Measurements from ENCODE around the gene LRRC8B.

DNA sequence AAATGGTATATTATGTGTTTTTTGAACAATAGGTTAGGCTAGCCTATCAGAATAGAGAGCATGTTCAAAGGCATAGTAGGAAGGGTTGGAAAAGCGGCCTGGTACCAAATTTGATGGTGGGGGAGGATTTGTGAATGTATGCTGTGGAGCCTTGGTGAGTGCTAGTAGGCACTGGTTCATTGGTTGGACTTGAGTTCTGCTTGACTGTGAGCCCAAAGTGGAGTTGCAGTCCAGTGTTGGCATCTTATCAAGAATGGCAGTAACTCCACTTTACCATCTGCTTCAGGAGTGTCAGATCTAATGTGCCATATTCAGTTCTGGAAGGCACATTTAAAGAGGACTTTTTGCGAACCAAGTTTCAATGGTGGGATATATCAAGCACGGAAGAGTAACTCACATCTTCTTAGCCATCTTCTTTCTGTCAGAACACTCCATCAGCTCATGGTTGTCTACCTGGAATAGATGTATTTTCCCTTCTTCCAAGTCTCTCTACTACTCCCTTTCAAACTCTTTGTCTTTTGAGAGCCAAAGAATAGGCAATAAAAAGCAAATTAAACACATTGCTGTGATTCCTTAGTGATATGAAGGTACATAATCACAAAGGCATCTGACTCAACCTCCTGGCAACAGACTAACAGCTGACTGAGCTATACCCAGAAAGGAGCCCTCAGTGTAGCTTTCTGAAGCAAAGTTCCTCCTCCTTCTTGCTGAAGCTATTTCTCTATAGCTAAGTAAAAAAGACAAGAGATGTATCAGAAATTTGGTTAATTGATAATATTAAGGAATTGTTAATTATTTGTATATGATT lies 21.7 kb downstream of the LRRC8B start:
- no peak for TF ChIP-seq CTCF (CRISPR knock-in tag; IDR thresholded peaks at IDR 0.05)
- TF ChIP-seq ZZZ3 (CRISPR knock-in tag; IDR thresholded peaks at IDR 0.05; ENCODE audit: borderline replicate concordance) = no peak
- TF ChIP-seq POLR2AphosphoS5 (IDR thresholded peaks at IDR 0.05; ENCODE audit: low read depth, low read length) = no peak
- TF ChIP-seq, protein P1, sequence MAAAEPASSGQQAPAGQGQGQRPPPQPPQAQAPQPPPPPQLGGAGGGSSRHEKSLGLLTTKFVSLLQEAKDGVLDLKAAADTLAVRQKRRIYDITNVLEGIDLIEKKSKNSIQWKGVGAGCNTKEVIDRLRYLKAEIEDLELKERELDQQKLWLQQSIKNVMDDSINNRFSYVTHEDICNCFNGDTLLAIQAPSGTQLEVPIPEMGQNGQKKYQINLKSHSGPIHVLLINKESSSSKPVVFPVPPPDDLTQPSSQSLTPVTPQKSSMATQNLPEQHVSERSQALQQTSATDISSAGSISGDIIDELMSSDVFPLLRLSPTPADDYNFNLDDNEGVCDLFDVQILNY (CRISPR knock-in tag; conservative IDR thresholded peaks at IDR 0.05) = no peak
- TF ChIP-seq POLR2A (IDR thresholded peaks at IDR 0.05; ENCODE audit: insufficient read depth in 1 of 2, low read depth in 2 of 2, low read length in 2 of 2) = no peak
- TF ChIP-seq MAX (IDR thresholded peaks at IDR 0.05) = no peak
- TF ChIP-seq NR3C1 (CRISPR knock-in tag; IDR thresholded peaks at IDR 0.05) = no peak
- no peak for TF ChIP-seq SOX13 (IDR thresholded peaks at IDR 0.05)
- TF ChIP-seq SOX13 (CRISPR knock-in tag; conservative IDR thresholded peaks at IDR 0.05 in 1 of 2, IDR thresholded peaks at IDR 0.05 in 1 of 2) = no peak
- TF ChIP-seq, protein P2, sequence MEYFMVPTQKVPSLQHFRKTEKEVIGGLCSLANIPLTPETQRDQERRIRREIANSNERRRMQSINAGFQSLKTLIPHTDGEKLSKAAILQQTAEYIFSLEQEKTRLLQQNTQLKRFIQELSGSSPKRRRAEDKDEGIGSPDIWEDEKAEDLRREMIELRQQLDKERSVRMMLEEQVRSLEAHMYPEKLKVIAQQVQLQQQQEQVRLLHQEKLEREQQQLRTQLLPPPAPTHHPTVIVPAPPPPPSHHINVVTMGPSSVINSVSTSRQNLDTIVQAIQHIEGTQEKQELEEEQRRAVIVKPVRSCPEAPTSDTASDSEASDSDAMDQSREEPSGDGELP (IDR thresholded peaks at IDR 0.05; ENCODE audit: borderline replicate concordance, low read depth) = no peak
- TF ChIP-seq ZNF44 (CRISPR knock-in tag; IDR thresholded peaks at IDR 0.05) = no peak
- no peak for TF ChIP-seq SRSF9 (IDR thresholded peaks at IDR 0.05; ENCODE audit: borderline replicate concordance, insufficient read depth, low read depth, low read length, poor library complexity, severe bottlenecking)
- TF ChIP-seq ZFX (CRISPR knock-in tag; IDR thresholded peaks at IDR 0.05; ENCODE audit: low read depth) = no peak
